Central memory CD8-positive, alpha-beta T cell (primary cell): ENCODE measurements around the gene RAB3GAP1.

ENCODE experiments used
- ATAC-seq: fragments of 150-1000 bp; cut with Tn5 transposase; replicated peaks from 2 replicates; pipeline ENCODE4 v1.10.0; 2022; ENCODE audit warnings: mild to moderate bottlenecking, moderate FRiP score, moderate number of reproducible peaks; ENCODE audit not compliant: poor library complexity, severe bottlenecking; ENCODE audit errors: extremely low read depth
- DNase-seq, 2 donors: peaks; one replicate each; pipeline ENCODE4 v3.0.0; 2021; ENCODE audit warnings: low spot score in 2 of 2
- H3K27ac Mint-ChIP-seq: one replicate; pipeline ENCODE4 v1.8.0; 2022; ENCODE audit warnings: low read depth, mild to moderate bottlenecking, moderate library complexity, mixed read lengths
- H3K27me3 Mint-ChIP-seq: one replicate; pipeline ENCODE4 v1.8.0; 2022; ENCODE audit warnings: mixed read lengths
- H3K36me3 Mint-ChIP-seq: one replicate; pipeline ENCODE4 v1.8.0; 2022; ENCODE audit warnings: mild to moderate bottlenecking, moderate library complexity, mixed read lengths; ENCODE audit not compliant: insufficient read depth
- H3K4me1 Mint-ChIP-seq: one replicate; pipeline ENCODE4 v1.8.0; 2022; ENCODE audit warnings: mixed read lengths
- H3K4me3 Mint-ChIP-seq: one replicate; pipeline ENCODE4 v1.8.0; 2022; ENCODE audit warnings: mild to moderate bottlenecking, moderate library complexity, mixed read lengths
- H3K9me3 Mint-ChIP-seq: one replicate; pipeline ENCODE4 v1.8.0; 2022; ENCODE audit warnings: mixed read lengths

RAB3GAP1 gene

GRCh38 chr2:135163306-135163705 is 111.2 kb downstream of the RAB3GAP1 start:
- peaks cover 7% of the 10 kb centered on the region for H3K36me3 Mint-ChIP-seq
- H3K27me3 Mint-ChIP-seq = no peaks in the 10 kb centered on the region
- no peaks in the 10 kb centered on the region for H3K9me3 Mint-ChIP-seq
- ATAC-seq = no peak
- no peak overlapping the region for H3K27ac Mint-ChIP-seq
- H3K4me3 Mint-ChIP-seq = no peak overlapping the region
- DNase-seq = no peak
- peaks cover 4% of the 10 kb centered on the region for H3K4me1 Mint-ChIP-seq

GRCh38 chr2:135163901-135164300 is 111.8 kb downstream of the RAB3GAP1 start:
- no peak for DNase-seq
- peaks cover 4% of the 10 kb centered on the region for H3K4me1 Mint-ChIP-seq
- H3K27me3 Mint-ChIP-seq = no peaks in the 10 kb centered on the region
- no peak for ATAC-seq
- H3K27ac Mint-ChIP-seq = no peak overlapping the region
- H3K9me3 Mint-ChIP-seq = no peaks in the 10 kb centered on the region
- no peak overlapping the region for H3K4me3 Mint-ChIP-seq
- peaks cover 12% of the 10 kb centered on the region for H3K36me3 Mint-ChIP-seq

GRCh38 chr2:135164431-135164830 is 112.3 kb downstream of the RAB3GAP1 start:
- H3K36me3 Mint-ChIP-seq = peaks cover 17% of the 10 kb centered on the region
- H3K9me3 Mint-ChIP-seq = no peaks in the 10 kb centered on the region
- no peaks in the 10 kb centered on the region for H3K27me3 Mint-ChIP-seq
- ATAC-seq (no peak), DNase-seq (no peak)
- H3K27ac Mint-ChIP-seq = no peak overlapping the region
- H3K4me1 Mint-ChIP-seq = peaks cover 6% of the 10 kb centered on the region
- H3K4me3 Mint-ChIP-seq = no peak overlapping the region

GRCh38 chr2:135167273-135167672 is 115.2 kb downstream of the RAB3GAP1 start:
- ATAC-seq (no peak), DNase-seq (no peak)
- no peak overlapping the region for H3K27ac Mint-ChIP-seq
- peaks cover 14% of the 10 kb centered on the region for H3K4me1 Mint-ChIP-seq
- peaks cover 19% of the 10 kb centered on the region for H3K36me3 Mint-ChIP-seq
- no peaks in the 10 kb centered on the region for H3K9me3 Mint-ChIP-seq
- H3K27me3 Mint-ChIP-seq = no peaks in the 10 kb centered on the region
- H3K4me3 Mint-ChIP-seq = no peak overlapping the region

- Mint-ChIP-seq H3K4me3 (no peak overlapping the region), H3K9me3 (no peaks in the 10 kb centered on the region), H3K4me1 (peaks cover 10% of the 10 kb centered on the region), H3K27ac (no peak overlapping the region), H3K36me3 (peaks cover 19% of the 10 kb centered on the region), H3K27me3 (no peaks in the 10 kb centered on the region)
- ATAC-seq (no peak), DNase-seq (no peak)
Measured at GRCh38 chr2:135168204-135168856, 116.2 kb downstream of the RAB3GAP1 start.

- H3K4me3 Mint-ChIP-seq = peak overlapping the region; percentile 21
Measured at GRCh38 chr2:135169900-135170753, 118.0 kb downstream of the RAB3GAP1 start.

GRCh38 chr2:135174049-135174809 is 122.1 kb downstream of the RAB3GAP1 start:
- DNase-seq = no peak
- Mint-ChIP-seq H3K4me1 (peaks cover 9% of the 10 kb centered on the region), H3K27ac (no peak overlapping the region), H3K4me3 (no peak overlapping the region), H3K9me3 (no peaks in the 10 kb centered on the region), H3K36me3 (peaks cover 7% of the 10 kb centered on the region), H3K27me3 (no peaks in the 10 kb centered on the region)
- ATAC-seq = no peak

More at GRCh38 chr2:135169900-135170753, 118.0 kb downstream of the RAB3GAP1 start:
- Mint-ChIP-seq H3K4me1 (peaks cover 9% of the 10 kb centered on the region), H3K27me3 (no peaks in the 10 kb centered on the region), H3K27ac (no peak overlapping the region), H3K36me3 (peaks cover 18% of the 10 kb centered on the region), H3K9me3 (no peaks in the 10 kb centered on the region)
- ATAC-seq (peak; percentile 36), DNase-seq (no peak)

- no peaks in the 10 kb centered on the region for H3K9me3 Mint-ChIP-seq
- H3K4me1 Mint-ChIP-seq = peaks cover 5% of the 10 kb centered on the region
- H3K4me3 Mint-ChIP-seq = no peak overlapping the region
- H3K36me3 Mint-ChIP-seq = peaks cover 3% of the 10 kb centered on the region
- ATAC-seq = no peak
- no peaks in the 10 kb centered on the region for H3K27me3 Mint-ChIP-seq
- no peak for DNase-seq
- H3K27ac Mint-ChIP-seq = no peak overlapping the region
Measured at GRCh38 chr2:135174810-135175093, 122.7 kb downstream of the RAB3GAP1 start.

- H3K4me1 Mint-ChIP-seq = peaks cover under 1% of the 10 kb centered on the region
- peaks cover 3% of the 10 kb centered on the region for H3K36me3 Mint-ChIP-seq
- H3K4me3 Mint-ChIP-seq = no peak overlapping the region
- ATAC-seq (no peak), DNase-seq (no peak)
- no peak overlapping the region for H3K27ac Mint-ChIP-seq
- no peaks in the 10 kb centered on the region for H3K27me3 Mint-ChIP-seq
- H3K9me3 Mint-ChIP-seq = no peaks in the 10 kb centered on the region
Measured at GRCh38 chr2:135175177-135175576, 123.1 kb downstream of the RAB3GAP1 start.

GRCh38 chr2:135179689-135180088 is 127.6 kb downstream of the RAB3GAP1 start:
- Mint-ChIP-seq H3K27me3 (no peaks in the 10 kb centered on the region), H3K9me3 (no peaks in the 10 kb centered on the region), H3K27ac (no peak overlapping the region), H3K4me1 (no peaks in the 10 kb centered on the region), H3K4me3 (no peak overlapping the region), H3K36me3 (peaks cover 1% of the 10 kb centered on the region)
- DNase-seq (no peak), ATAC-seq (no peak)

- ATAC-seq (no peak), DNase-seq (no peak)
- H3K4me3 Mint-ChIP-seq = no peak overlapping the region
- no peaks in the 10 kb centered on the region for H3K27me3 Mint-ChIP-seq
- H3K9me3 Mint-ChIP-seq = no peaks in the 10 kb centered on the region
- H3K27ac Mint-ChIP-seq = no peak overlapping the region
- H3K36me3 Mint-ChIP-seq = no peaks in the 10 kb centered on the region
- H3K4me1 Mint-ChIP-seq = no peaks in the 10 kb centered on the region
Measured at GRCh38 chr2:135182190-135182589, 130.1 kb downstream of the RAB3GAP1 start.

GRCh38 chr2:135182601-135183000 is 130.5 kb downstream of the RAB3GAP1 start:
- H3K9me3 Mint-ChIP-seq = no peaks in the 10 kb centered on the region
- H3K27ac Mint-ChIP-seq = no peak overlapping the region
- no peak overlapping the region for H3K4me3 Mint-ChIP-seq
- no peak for ATAC-seq
- H3K36me3 Mint-ChIP-seq = peaks cover 1% of the 10 kb centered on the region
- no peak for DNase-seq
- no peaks in the 10 kb centered on the region for H3K27me3 Mint-ChIP-seq
- no peaks in the 10 kb centered on the region for H3K4me1 Mint-ChIP-seq
